Uterus (tissue), 2 donors: Measurements from ENCODE around the gene CADPS2.

Source experiments
- CTCF ChIP-seq, 4 experiments: fragments of 200-600 bp in 2 of 4; fragments of 450-650 bp in 2 of 4; sonication (generic) in 2 of 4; IDR thresholded peaks; one replicate each; pipeline ENCODE4 v1.5.1; 2016 to 2019; ENCODE audit warnings: antibody characterized with exemption in 4 of 4, mild to moderate bottlenecking in 2 of 4, moderate library complexity in 1 of 4
- POLR2A ChIP-seq, 2 donors: fragments of 450-650 bp; IDR thresholded peaks; one replicate each; pipeline ENCODE4 v1.6.1; 2016; ENCODE audit warnings: antibody characterized with exemption in 2 of 2, mild to moderate bottlenecking in 1 of 2, moderate library complexity in 1 of 2

- no peak for TF ChIP-seq POLR2A (IDR thresholded peaks at IDR 0.05)
- TF ChIP-seq CTCF (IDR thresholded peaks at IDR 0.05): no peak
Observed at GRCh38 chr7:122544463-122544862, 341.8 kb downstream of the CADPS2 start.
